ENCODE measurements around the gene HAUS1.
"Not testable (repeated sequence)": the region's sequence is repeated elsewhere in the genome, so short reads cannot be mapped to it uniquely, and the experiment has no call there.

HAUS1 gene

DNA sequence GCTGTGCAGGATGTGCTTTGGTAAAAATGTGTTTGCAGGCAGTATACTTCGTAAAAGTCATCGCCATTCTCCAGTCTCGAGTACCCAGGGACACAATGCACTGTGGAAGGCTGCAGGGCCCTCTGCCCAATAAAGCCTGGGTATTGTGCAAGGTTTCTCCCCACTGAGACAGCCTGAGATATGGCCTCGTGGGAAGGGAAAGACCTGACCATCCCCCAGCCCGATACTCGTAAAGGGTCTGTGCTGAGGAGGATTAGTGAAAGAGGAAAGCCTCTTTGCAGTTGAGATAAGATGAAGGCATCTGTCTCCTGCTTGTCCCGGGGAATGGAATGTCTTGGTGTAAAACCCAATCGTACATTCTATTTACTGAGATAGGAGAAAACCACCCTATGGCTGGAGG lies 15.7 kb upstream of the HAUS1 start:
- not testable (repeated sequence) for DNase-seq (ENCODE audit: low read depth)

DNA sequence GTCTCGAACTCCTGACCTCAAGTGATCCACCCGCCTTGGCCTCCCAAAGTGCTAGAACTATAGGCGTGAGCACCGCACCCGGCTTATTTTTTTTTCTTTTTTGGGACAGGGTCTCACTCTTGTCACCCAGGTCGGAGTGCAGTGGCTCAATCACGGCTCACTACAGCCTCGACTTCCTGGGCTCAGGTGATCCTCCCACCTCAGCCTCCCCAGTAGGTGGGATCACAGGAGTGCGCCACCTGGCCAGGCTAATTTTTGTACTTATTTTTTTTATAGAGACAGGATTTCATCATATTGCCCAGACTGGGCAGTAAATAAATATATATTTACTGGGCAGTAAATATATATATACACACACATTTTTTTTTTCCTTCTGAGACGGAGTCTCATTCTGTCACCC lies 8.7 kb upstream of the HAUS1 start:
- no peak for DNase-seq (ENCODE audit: low read depth)

DNA sequence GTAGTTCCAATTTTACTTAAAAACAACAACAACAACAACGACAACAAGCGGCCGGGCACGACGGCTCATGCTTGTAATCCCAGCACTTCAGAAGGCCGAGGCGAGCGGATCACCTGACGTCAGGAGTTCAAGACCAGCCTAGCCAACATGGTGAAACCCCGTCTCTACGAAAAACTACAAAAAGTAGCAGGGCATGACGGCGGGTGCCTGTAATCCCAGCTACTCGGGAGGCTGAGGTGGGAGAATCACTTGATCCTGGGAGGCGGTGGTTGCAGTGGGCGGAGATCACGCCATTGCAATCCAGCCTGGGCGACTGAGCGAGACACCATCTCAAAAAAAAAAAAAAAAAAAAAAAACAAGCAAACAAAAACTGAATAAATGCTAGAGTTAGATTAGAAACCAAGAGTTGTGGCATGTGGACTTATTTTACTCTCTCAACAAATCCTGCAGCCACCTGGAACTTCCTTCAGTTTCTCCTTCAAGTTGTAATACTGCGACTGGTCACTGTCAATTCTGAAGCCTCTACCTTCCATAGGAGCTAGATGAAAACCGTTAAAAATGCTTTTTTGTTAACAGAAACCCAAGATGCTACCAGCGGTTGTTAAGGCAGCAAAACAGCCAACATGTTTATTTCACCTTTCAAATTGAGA lies 7.4 kb upstream of the HAUS1 start:
- DNase-seq (ENCODE audit: low read depth): no peak

GRCh38 chr18:46097431-46097800 lies 6.8 kb upstream of the HAUS1 start:
- DNase-seq (ENCODE audit: low read depth): no peak

DNA sequence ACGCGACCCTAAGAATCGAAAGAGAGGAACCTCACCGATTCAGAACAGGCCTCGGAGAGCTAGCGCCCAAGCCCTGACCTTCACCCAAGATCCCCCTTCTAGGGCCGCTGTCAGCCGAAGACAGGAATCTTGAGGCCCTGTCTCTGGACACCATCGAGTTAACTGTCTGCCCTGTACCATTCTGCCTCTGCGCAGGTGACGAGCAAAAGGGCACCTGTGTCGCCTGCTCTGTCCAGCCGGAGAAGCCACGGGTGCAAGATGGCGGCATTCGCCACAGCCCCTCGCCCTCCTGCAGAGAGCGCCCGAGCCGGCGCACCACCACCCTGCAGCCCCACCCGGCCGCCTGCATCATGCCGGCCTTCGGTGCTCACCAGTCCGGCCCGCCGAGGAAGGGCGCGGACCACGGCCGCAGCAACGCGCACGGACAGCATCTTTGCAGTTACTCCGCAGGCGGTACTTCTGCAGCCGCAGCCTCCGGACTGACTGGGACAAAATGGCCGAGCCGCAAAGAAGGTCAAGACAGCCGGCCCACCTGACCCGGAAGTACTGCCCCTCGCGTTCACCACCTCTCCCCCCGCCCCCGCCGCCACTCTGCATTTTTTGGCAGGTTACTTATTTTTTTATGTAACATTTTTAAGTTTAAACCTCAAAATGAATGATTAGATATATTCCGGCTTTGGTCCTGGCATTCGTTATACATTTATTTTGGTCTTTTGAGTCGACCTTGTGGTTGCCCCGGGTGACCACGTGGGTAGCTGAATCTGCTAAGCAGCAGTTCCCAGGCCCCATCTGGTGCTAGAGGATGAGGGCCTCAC lies 6.2 kb upstream of the HAUS1 start, which contains the start of gene ATP5F1A:
Gene ATP5F1A, minus strand, starts transcription at position 496 of the 815 bp plus-strand sequence. Its CDS starts 65 bp downstream, at position 431.
- DNase-seq (ENCODE audit: low read depth): peak; percentile 58

DNA sequence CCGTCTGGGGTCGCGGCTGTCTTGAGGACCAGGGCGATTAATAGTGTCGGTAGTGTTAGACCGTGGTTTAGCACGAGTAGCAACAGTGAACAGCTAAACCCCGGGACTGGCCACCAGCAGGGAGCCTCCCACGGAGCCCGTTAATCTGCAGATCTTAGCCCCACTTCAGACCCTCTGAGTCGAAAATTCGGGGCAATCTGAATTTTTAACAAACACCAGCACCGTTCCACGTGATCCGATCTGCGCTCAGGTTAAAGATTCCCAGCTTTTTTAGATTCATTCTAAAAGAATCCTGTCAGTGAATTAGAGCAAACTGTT lies 5.6 kb upstream of the HAUS1 start:
- DNase-seq (ENCODE audit: low read depth): no peak

DNA sequence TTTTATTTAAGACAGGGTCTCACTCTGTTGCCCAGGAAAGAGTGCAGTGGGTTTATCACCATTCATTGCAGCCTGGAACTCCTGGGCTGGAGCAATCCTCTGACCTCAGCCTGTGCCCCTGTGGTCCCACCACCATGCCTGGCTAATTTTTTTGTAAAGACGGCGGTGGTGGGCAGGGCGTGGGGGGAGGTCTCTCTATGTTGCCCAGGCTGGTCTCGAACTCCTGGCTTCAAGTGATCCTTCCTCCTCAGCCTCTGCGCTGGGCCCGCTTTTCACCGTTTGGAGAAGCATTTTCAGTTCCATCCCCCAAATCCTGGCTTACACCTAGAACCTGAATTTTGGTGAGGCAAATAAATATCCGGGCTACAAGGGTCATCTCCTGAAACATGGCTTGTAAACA lies 4.7 kb upstream of the HAUS1 start:
- no peak for DNase-seq (ENCODE audit: low read depth)

DNA sequence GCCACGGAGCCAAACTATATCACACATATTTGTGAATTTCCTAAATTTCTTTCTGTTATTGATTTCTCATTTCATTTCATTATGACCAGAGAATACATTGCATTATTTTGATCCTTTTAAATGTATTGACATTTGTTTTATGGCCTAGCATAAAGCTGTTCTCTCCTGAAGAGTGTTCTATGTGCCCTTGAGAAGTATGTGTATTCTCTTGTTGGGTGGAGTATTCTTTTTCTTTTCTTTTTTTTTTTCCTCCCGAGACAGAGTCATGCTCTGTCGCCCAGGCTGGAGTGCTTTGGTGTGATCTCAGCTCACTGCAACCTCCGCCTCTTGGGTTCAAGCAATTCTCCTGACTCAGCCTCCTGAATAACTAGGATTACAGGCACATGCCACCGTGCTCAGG lies 5.2 kb downstream of the HAUS1 start:
- no peak for DNase-seq (ENCODE audit: low read depth)

DNA sequence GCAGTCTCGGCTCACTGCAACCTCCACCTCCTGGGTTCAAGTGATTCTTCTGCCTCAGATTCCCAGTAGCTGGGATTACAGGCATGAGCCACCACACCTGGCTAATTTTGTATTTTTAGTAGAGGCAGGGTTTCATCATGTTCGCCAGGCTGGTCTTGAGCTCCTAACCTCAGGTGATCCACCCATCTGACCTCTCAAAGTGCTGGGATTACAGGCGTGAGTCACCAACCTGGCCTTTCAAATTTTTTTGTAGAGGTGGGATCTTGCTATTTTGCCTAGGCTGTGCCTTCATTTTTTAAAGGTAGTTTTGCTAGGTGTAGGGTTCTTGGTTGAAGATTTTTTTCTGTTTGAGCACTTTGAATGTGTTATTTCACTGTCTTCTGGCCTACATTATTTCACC lies 6.2 kb downstream of the HAUS1 start:
- no peak for DNase-seq (ENCODE audit: low read depth)

DNA sequence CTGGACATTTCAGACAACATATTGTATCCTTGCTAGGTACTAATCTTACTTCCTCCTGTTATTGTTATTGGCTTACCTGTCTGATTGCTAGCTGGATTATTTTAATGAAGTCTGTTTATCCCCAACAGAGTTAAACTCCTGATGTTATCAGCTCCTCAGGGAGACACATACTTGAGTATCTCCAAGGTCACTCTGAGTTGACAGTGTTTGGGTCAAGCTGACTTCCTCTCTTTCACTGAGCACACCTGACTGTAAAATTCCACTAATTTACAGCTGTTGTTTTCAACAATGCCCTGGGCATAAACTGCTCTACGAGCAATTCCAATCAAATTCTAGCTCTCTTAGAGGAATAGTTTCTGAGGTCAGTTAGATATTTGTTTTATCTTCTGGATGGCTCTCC lies 9.6 kb downstream of the HAUS1 start:
- no peak for DNase-seq (ENCODE audit: low read depth)

DNA sequence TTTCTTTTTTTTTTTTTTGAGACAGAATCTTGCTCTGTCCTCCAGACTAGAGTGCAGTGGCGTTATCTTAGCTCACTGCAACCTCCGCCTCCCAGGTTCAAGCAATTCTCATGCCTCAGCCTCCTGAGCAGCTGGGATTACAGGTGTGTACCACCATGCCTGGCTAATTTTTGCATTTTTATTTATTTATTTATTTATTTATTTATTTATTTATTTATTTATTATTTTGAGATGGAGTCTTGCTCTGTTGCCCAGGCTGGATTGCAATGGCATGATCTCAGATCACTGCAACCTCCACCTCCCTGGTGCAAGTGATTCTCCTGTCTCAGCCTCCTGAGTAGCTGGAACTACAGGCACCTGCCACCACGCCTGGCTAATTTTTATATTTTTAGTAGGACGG lies 22.4 kb downstream of the HAUS1 start:
- not testable (repeated sequence) for DNase-seq (ENCODE audit: low read depth)

- no peak for DNase-seq (ENCODE audit: low read depth)
Measured at GRCh38 chr18:46130061-46130460, 25.9 kb downstream of the HAUS1 start.

DNA sequence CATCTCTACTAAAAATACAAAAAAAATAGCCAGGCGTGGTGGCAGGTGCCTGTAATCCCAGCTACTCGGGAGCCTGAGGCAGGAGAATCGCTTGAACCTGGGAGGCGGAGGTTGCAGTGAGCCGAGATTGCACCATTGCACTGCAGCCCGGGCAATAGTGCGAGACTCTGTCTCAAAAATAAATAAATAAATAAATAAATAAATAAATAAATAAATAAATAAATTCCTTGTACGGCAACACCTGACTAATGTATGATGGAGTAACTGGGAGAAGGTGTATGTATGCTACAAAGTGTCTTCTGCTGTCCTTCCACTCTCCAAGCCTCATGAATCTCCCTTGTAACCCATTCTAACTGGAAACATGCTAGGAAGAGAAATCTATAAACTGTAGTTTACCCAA lies 26.4 kb downstream of the HAUS1 start:
- not testable (repeated sequence) for DNase-seq (ENCODE audit: low read depth)

GRCh38 chr18:46133534-46133933 lies 29.3 kb downstream of the HAUS1 start:
- no peak for DNase-seq (ENCODE audit: low read depth)

DNA sequence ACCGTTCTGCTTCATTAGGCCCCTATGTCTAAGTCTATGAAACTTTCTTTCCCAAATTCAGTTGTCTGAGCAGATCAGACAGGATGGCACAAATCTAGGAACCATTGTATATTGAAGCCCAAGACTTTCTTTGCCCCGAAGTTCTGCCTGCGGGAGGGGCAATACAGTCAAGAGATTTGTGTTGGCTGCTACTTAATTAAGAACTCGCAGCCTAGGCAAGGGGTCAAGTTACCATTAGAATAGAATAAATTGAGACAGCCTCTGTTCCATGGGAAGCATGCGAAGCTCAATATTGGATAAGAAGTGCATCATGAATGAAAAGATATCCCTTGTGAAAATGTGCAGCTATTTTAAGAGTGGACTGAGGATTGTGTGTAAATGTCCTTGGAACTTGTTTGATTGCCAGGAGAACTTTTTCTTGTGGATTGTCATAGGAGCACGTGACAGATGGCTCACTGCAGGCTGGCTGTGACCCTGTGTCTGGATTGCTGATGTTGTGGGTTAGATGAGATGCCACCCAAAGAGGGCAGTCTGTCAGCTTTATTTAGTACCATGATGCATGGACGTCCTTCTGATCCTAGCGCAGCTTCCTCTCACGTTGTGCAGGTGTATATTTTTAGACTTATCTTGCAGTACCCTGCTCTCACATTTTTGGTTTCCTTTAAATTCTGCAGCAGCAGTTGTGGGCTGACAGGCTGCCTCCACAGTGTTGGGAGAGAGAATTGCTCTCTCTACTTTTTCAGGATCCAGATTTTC lies 30.9 kb downstream of the HAUS1 start:
- DNase-seq (ENCODE audit: low read depth): no peak

GRCh38 chr18:46140173-46140572 lies 36.0 kb downstream of the HAUS1 start:
- DNase-seq (ENCODE audit: low read depth): no peak

GRCh38 chr18:46141199-46141598 lies 37.0 kb downstream of the HAUS1 start:
- no peak for DNase-seq (ENCODE audit: low read depth)

- peak; percentile 33 for DNase-seq (ENCODE audit: low read depth)
Measured at GRCh38 chr18:46148810-46149209, 44.6 kb downstream of the HAUS1 start.

- peak; percentile 58 for DNase-seq (ENCODE audit: low read depth)
Measured at GRCh38 chr18:46152436-46152807, 48.2 kb downstream of the HAUS1 start.

DNA sequence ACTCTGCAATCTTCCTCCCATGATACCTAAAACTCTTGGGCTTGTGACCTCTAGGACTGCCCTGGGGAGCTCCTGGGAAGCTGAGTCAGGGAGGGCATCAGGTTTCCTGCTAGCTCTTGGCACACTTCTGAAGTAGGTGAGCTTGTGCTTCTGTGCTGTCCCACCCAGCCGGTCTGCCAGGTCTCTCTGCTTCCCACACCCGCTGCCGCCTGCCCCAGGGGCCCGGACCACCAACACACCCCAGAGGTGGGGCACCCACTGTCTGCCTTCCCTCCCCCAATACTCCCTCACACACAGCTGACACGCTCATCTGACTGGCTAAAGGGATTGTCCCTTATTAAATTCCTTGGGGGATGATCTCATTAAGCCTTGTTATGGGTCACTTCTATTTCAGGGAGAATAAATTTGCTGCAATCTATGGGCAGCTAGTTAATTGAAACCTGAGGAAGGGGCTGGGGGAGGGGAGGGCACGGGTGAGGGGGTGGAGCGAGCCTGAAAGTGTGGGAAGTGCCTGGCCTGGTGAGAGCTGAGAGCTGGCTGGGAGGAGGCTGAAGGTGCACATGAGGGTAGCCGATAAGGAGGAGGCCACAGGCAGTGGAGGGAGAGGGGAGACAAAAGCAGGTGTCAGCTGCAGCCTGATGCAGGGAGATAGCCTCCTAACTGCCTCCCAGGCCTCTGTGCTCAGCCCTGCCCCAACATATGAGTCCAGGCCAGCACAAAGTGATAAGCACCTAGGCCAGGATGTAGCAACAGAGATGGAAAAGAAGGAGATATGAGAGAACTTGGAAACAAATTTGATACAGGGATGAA lies 48.8 kb downstream of the HAUS1 start:
- no peak for DNase-seq (ENCODE audit: low read depth)

DNA sequence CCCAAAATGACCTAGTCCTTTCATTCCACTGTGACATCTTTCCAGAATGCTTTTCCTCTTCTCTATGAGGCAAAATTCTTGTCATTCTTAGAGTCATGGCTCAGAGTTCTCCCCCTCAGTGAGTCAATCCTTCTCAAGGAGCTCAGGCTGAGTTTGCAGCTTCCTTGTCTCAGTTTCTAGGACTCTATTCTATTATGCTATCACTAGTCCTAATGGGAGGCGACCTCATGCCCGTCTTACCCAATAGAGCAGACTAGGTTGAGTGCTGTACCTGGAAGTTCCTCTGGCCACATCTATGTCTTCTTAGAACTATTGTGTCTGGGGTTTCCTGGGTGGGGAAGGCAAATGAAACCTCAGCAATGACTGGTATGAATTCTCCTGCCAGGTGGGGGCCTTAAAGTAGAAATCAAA lies 51.5 kb downstream of the HAUS1 start:
- peak; percentile 69 for DNase-seq (ENCODE audit: low read depth)

GRCh38 chr18:46156124-46156745 lies 52.0 kb downstream of the HAUS1 start:
- no peak for DNase-seq (ENCODE audit: low read depth)
